Left lung (tissue), 8 donors: Measurements from ENCODE around the gene DTNB. TPM values are rescaled to one million over a fixed set of nuclear protein-coding genes. Genes with fewer than 3 reads are reported as not detected.

Source experiments
- microRNA-seq, 2 donors: library from miRNA; unstranded; fragments of <30 nt; microRNA quantifications; one replicate each; pipeline ENCODE4, GENCODE V29; 2019
- polyA plus RNA-seq, 6 donors: library from polyadenylated mRNA; unstranded; fragments of 120-200 nt; gene quantifications; one replicate each; pipeline ENCODE4 v1.2.1, GENCODE V29; 2013; ENCODE audit not compliant: insufficient read length in 6 of 6
- total RNA-seq, 2 donors: library from RNA; stranded (reverse); fragmentation: NEBNext Ultra II Directional; extraction: Animal tissue kit (Norgen Biotek cat#: 25700); gene quantifications; one replicate each; pipeline ENCODE4 v1.2.1, GENCODE V29; 2021
- donor health status: DM: no; HTN: yes; CAD: no.
- donor health status: DM: no; HTN: no; CAD: no.

DTNB gene
- total and polyA plus RNA-seq, 8 donors = 17.6 to 32.5 (median 29.5) TPM

Small RNA genes lying within 50 kb of the gene (microRNA-seq; reads per million reads assigned to microRNA genes)
- gene MIR1301 = 125 to 205 reads per million in 2 donors

Other genes with a start within 250 kb of the DTNB start
- 10 to 100 TPM; 32.9 to 33.4 TPM for gene ASXL2, start 204.9 kb upstream of the DTNB start, total RNA-seq
- gene ASXL2, start 204.9 kb upstream of the DTNB start, polyA plus RNA-seq = 10 to 100 TPM; 17.7 to 20.2 (median 18.9) TPM